AG20443 (cell line): ENCODE data around the gene SELENOS.

Experiments
- DNase-seq: peaks from one replicate; pipeline ENCODE4 v3.0.0; 2012; ENCODE audit warnings: low spot score, mixed read lengths

SELENOS gene

GRCh38 chr15:101250873-101251829 lies 26.1 kb downstream of the SELENOS start:
- peak; percentile 69 for DNase-seq

- DNase-seq = peak; percentile 80
These were observed 26.9 kb downstream of the SELENOS start for GRCh38 chr15:101250341-101250831.

- DNase-seq = no peak
These were observed 29.0 kb downstream of the SELENOS start for GRCh38 chr15:101248274-101248673.

GRCh38 chr15:101246824-101247745 lies 30.2 kb downstream of the SELENOS start:
- DNase-seq = no peak

- DNase-seq = no peak
These were observed 30.9 kb downstream of the SELENOS start for GRCh38 chr15:101246391-101246790.

- no peak for DNase-seq
These were observed 32.2 kb downstream of the SELENOS start for GRCh38 chr15:101244889-101245668.

- no peak for DNase-seq
These were observed 33.1 kb downstream of the SELENOS start for GRCh38 chr15:101244036-101244781.

- no peak for DNase-seq
These were observed 33.9 kb downstream of the SELENOS start for GRCh38 chr15:101243420-101243819.

GRCh38 chr15:101242999-101243336 lies 34.3 kb downstream of the SELENOS start:
- DNase-seq = no peak

GRCh38 chr15:101242160-101242998 lies 34.9 kb downstream of the SELENOS start:
- DNase-seq = peak; percentile 67

- DNase-seq = no peak
These were observed 36.9 kb downstream of the SELENOS start for GRCh38 chr15:101240358-101240757.

- DNase-seq = no peak
These were observed 37.6 kb downstream of the SELENOS start for GRCh38 chr15:101239724-101240136.

- DNase-seq = no peak
These were observed 40.0 kb downstream of the SELENOS start for GRCh38 chr15:101237251-101237650.

- no peak for DNase-seq
These were observed 43.5 kb downstream of the SELENOS start for GRCh38 chr15:101233651-101234280.

- DNase-seq = no peak
These were observed 44.6 kb downstream of the SELENOS start for GRCh38 chr15:101232677-101233076.

GRCh38 chr15:101228313-101228712 lies 49.0 kb downstream of the SELENOS start:
- DNase-seq = no peak

- DNase-seq = no peak
These were observed 51.6 kb downstream of the SELENOS start for GRCh38 chr15:101225658-101226057.
